Liver (tissue), 9 donors: ENCODE measurements around the gene KRTAP12-1. TPM values are rescaled to one million over a fixed set of nuclear protein-coding genes. Genes with fewer than 3 reads are reported as not detected.

Experiments used
- DNase-seq: peaks from one replicate; pipeline ENCODE4 v3.0.0-alpha.2; 2017; ENCODE audit warnings: low spot score
- H3K27ac ChIP-seq, 2 donors: one replicate each; pipeline ENCODE4 v1.7.0; 2013; ENCODE audit warnings: inconsistent platforms in 2 of 2, low read length in 2 of 2, control low read depth in 1 of 2, low read depth in 1 of 2, mild to moderate bottlenecking in 1 of 2
- H3K27me3 ChIP-seq, 4 donors: one replicate each; pipeline versions ENCODE4 v1.6.1 to v1.7.0; 2013; ENCODE audit warnings: low read length in 3 of 4, inconsistent platforms in 1 of 4, mild to moderate bottlenecking in 1 of 4, moderate library complexity in 1 of 4; ENCODE audit not compliant: control insufficient read depth in 4 of 4, insufficient read depth in 4 of 4
- H3K36me3 ChIP-seq, 4 donors: one replicate each; pipeline versions ENCODE4 v1.6.1 to v1.7.0; 2013; ENCODE audit warnings: low read length in 3 of 4, mild to moderate bottlenecking in 3 of 4, low read depth in 1 of 4, moderate library complexity in 1 of 4; ENCODE audit not compliant: control insufficient read depth in 4 of 4, insufficient read depth in 3 of 4
- H3K4me1 ChIP-seq, 4 donors: one replicate each; pipeline versions ENCODE4 v1.6.1 to v1.7.0; 2013; ENCODE audit warnings: low read length in 3 of 4, mild to moderate bottlenecking in 3 of 4, moderate library complexity in 1 of 4; ENCODE audit not compliant: control insufficient read depth in 4 of 4, insufficient read depth in 4 of 4
- H3K4me3 ChIP-seq, 3 donors: one replicate each; pipeline versions ENCODE4 v1.6.1 to v1.7.0; 2013; ENCODE audit warnings: low read length in 3 of 3, control low read depth in 1 of 3, low read depth in 1 of 3, mild to moderate bottlenecking in 1 of 3
- H3K9ac ChIP-seq, 2 donors: one replicate each; pipeline ENCODE4 v1.7.0; 2013; ENCODE audit warnings: low read length in 2 of 2, mild to moderate bottlenecking in 2 of 2, moderate library complexity in 2 of 2, control low read depth in 1 of 2, low read depth in 1 of 2
- H3K9me3 ChIP-seq, 4 donors: one replicate each; pipeline versions ENCODE4 v1.6.1 to v1.7.0; 2013; ENCODE audit warnings: low read length in 3 of 4; ENCODE audit not compliant: control insufficient read depth in 4 of 4
- EGR1 ChIP-seq, 2 donors: IDR thresholded peaks; 2 replicates each; pipeline ENCODE4 v1.6.1; 2016 to 2018; ENCODE audit warnings: antibody characterized with exemption in 2 of 2, low read depth in 2 of 2
- FOXA1 ChIP-seq: IDR thresholded peaks from 2 replicates; pipeline ENCODE4 v1.6.1; 2016; ENCODE audit warnings: antibody characterized with exemption
- FOXA2 ChIP-seq: IDR thresholded peaks from 2 replicates; pipeline ENCODE4 v1.6.1; 2016; ENCODE audit warnings: antibody characterized with exemption
- GABPA ChIP-seq, 2 donors: IDR thresholded peaks in 1 of 2; conservative IDR thresholded peaks in 1 of 2; 2 replicates each; pipeline ENCODE4 v1.6.1; 2016; ENCODE audit warnings: antibody characterized with exemption in 2 of 2, mild to moderate bottlenecking in 1 of 2, moderate library complexity in 1 of 2
- HNF4A ChIP-seq, 2 donors: conservative IDR thresholded peaks; 2 replicates each; pipeline ENCODE4 v1.6.1; 2016; ENCODE audit warnings: antibody characterized with exemption in 2 of 2, mild to moderate bottlenecking in 2 of 2
- HNF4G ChIP-seq: IDR thresholded peaks from 2 replicates; pipeline ENCODE4 v1.6.1; 2016; ENCODE audit warnings: antibody characterized with exemption
- JUND ChIP-seq, 2 donors: IDR thresholded peaks; 2 replicates each; pipeline ENCODE4 v1.6.1; 2016; ENCODE audit warnings: antibody characterized with exemption in 2 of 2
- NR2F2 ChIP-seq: IDR thresholded peaks from 2 replicates; pipeline ENCODE4 v1.6.1; 2016; ENCODE audit warnings: antibody characterized with exemption
- RAD21 ChIP-seq, 2 donors: IDR thresholded peaks; 2 replicates each; pipeline ENCODE4 v1.6.1; 2016; ENCODE audit warnings: antibody characterized with exemption in 2 of 2, mild to moderate bottlenecking in 2 of 2
- RXRA ChIP-seq, 2 donors: IDR thresholded peaks; 2 replicates each; pipeline ENCODE4 v1.6.1; 2017 to 2018; ENCODE audit warnings: antibody characterized with exemption in 2 of 2, mild to moderate bottlenecking in 1 of 2
- TAF1 ChIP-seq: conservative IDR thresholded peaks from 2 replicates; pipeline ENCODE4 v1.6.1; 2016; ENCODE audit warnings: antibody characterized with exemption, mild to moderate bottlenecking
- YY1 ChIP-seq: IDR thresholded peaks from 2 replicates; pipeline ENCODE4 v1.6.1; 2016; ENCODE audit warnings: antibody characterized with exemption, mild to moderate bottlenecking
- WGBS: extraction: QIAGEN DNeasy Blood & Tissue Kit; methylation state at CpG from one replicate; pipeline ENCODE4 v1.1.7; 2013; 5-methylcytosine and 5-hydroxymethylcytosine counted together
- polyA plus RNA-seq, 2 donors: library from polyadenylated mRNA; stranded (reverse) in 1 of 2; unstranded in 1 of 2; fragments of 200-250 nt in 1 of 2; fragments of >200 nt in 1 of 2; fragmentation: Nextera tagmentation in 1 of 2; extraction: Ambion mirVana in 1 of 2; gene quantifications; one replicate each; pipeline versions ENCODE4 v1.2.1 to v1.2.3, GENCODE V29; 2013 to 2015
- total RNA-seq, 2 donors: library from RNA; depleted of rRNA; stranded (reverse); fragments of >200 nt; gene quantifications; one replicate each; pipeline ENCODE4 v1.2.3, GENCODE V29; 2014
- TF ChIP-seq, protein P1 (sequence below): IDR thresholded peaks from 2 replicates; pipeline ENCODE4 v1.6.1; 2016; ENCODE audit warnings: antibody characterized with exemption
- TF ChIP-seq, protein P2 (sequence below): IDR thresholded peaks from 2 replicates; pipeline ENCODE4 v1.6.1; 2016; ENCODE audit warnings: antibody characterized with exemption
- TF ChIP-seq, protein P3 (sequence below): IDR thresholded peaks from 2 replicates; pipeline ENCODE4 v1.6.1; 2016; ENCODE audit warnings: antibody characterized with exemption, mild to moderate bottlenecking
- TF ChIP-seq, protein P4 (sequence below): fragments of 150-350 bp; IDR thresholded peaks from 2 replicates; pipeline ENCODE4 v1.5.1; 2017; ENCODE audit warnings: improper control_type of control experiment, low read depth, low read length; ENCODE audit not compliant: missing input control
- TF ChIP-seq, protein P5 (sequence below): IDR thresholded peaks from 2 replicates; pipeline ENCODE4 v1.6.1; 2016; ENCODE audit warnings: antibody characterized with exemption
- donor health status: healthy.
- donor health status: healthy.
- donor health status: healthy.
- donor health status: healthy.
- donor health status: healthy.

Gene KRTAP12-1
- total and polyA plus RNA-seq, 4 donors = not detected

DNA sequence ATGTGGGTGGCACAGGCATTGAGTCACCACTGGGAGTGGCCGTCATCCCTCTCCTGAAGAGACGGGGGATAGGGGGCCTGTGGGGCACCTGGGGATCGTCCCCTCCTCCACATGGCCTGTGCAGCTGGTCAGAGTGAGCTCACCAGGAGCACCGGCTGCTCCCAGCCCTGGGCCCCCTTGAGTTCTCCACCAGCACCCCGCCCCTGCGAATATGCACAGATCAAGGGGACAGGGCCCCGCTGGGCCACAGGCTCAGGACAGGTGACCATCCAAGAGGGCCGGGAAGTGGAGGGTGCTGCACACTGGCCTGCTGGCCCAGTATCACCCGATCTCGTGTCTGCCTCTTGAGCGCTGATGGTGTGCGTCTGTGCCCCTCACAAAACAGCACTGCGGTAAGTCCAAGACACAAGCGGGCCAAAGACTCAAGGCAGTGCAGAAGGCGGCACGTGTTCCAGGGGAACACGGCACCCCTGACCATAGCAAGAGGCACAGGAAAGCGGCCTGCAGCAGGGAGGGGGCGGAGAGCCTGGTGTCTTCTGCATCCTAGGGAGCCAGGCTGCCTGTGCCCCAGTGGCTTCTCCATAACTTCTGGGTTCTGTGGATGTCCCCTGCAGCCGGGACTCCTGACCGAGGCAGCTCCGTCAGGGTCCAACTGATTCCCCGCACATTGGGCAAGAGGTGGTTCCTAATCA is 47.5 kb upstream of the KRTAP12-1 start:
- WGBS = 89% methylated on average over 23 of the region's 23 CpGs
- DNase-seq = no peak
- no peaks in the 10 kb centered on the region for H3K4me1 ChIP-seq
- H3K27ac ChIP-seq = no peak overlapping the region
- no peaks in the 10 kb centered on the region for H3K36me3 ChIP-seq
- H3K9ac ChIP-seq = no peak overlapping the region
- H3K27me3 ChIP-seq = peaks cover 0 to 4% (median 1%) of the 10 kb centered on the region in 4 donors
- no peak overlapping the region for H3K4me3 ChIP-seq
- TF ChIP-seq, protein P1, sequence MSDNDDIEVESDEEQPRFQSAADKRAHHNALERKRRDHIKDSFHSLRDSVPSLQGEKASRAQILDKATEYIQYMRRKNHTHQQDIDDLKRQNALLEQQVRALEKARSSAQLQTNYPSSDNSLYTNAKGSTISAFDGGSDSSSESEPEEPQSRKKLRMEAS = no peak
- TF ChIP-seq EGR1 (IDR thresholded peaks at IDR 0.05; ENCODE audit: low read depth in 2 of 2) (no peak), RAD21 (IDR thresholded peaks at IDR 0.05) (no peak), HNF4G (no peak), RXRA (IDR thresholded peaks at IDR 0.05) (no peak), GABPA (IDR thresholded peaks at IDR 0.05 in 1 of 2, conservative IDR thresholded peaks at IDR 0.05 in 1 of 2) (no peak), YY1 (no peak), FOXA2 (no peak), JUND (IDR thresholded peaks at IDR 0.05) (no peak), FOXA1 (no peak), NR2F2 (no peak), HNF4A (conservative IDR thresholded peaks at IDR 0.05) (no peak), TAF1 (no peak)
- TF ChIP-seq, protein P2, sequence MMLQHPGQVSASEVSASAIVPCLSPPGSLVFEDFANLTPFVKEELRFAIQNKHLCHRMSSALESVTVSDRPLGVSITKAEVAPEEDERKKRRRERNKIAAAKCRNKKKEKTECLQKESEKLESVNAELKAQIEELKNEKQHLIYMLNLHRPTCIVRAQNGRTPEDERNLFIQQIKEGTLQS = no peak
- TF ChIP-seq, protein P3, sequence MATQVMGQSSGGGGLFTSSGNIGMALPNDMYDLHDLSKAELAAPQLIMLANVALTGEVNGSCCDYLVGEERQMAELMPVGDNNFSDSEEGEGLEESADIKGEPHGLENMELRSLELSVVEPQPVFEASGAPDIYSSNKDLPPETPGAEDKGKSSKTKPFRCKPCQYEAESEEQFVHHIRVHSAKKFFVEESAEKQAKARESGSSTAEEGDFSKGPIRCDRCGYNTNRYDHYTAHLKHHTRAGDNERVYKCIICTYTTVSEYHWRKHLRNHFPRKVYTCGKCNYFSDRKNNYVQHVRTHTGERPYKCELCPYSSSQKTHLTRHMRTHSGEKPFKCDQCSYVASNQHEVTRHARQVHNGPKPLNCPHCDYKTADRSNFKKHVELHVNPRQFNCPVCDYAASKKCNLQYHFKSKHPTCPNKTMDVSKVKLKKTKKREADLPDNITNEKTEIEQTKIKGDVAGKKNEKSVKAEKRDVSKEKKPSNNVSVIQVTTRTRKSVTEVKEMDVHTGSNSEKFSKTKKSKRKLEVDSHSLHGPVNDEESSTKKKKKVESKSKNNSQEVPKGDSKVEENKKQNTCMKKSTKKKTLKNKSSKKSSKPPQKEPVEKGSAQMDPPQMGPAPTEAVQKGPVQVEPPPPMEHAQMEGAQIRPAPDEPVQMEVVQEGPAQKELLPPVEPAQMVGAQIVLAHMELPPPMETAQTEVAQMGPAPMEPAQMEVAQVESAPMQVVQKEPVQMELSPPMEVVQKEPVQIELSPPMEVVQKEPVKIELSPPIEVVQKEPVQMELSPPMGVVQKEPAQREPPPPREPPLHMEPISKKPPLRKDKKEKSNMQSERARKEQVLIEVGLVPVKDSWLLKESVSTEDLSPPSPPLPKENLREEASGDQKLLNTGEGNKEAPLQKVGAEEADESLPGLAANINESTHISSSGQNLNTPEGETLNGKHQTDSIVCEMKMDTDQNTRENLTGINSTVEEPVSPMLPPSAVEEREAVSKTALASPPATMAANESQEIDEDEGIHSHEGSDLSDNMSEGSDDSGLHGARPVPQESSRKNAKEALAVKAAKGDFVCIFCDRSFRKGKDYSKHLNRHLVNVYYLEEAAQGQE = no peak
- TF ChIP-seq, protein P4, sequence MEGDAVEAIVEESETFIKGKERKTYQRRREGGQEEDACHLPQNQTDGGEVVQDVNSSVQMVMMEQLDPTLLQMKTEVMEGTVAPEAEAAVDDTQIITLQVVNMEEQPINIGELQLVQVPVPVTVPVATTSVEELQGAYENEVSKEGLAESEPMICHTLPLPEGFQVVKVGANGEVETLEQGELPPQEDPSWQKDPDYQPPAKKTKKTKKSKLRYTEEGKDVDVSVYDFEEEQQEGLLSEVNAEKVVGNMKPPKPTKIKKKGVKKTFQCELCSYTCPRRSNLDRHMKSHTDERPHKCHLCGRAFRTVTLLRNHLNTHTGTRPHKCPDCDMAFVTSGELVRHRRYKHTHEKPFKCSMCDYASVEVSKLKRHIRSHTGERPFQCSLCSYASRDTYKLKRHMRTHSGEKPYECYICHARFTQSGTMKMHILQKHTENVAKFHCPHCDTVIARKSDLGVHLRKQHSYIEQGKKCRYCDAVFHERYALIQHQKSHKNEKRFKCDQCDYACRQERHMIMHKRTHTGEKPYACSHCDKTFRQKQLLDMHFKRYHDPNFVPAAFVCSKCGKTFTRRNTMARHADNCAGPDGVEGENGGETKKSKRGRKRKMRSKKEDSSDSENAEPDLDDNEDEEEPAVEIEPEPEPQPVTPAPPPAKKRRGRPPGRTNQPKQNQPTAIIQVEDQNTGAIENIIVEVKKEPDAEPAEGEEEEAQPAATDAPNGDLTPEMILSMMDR = no peak
- TF ChIP-seq, protein P5, sequence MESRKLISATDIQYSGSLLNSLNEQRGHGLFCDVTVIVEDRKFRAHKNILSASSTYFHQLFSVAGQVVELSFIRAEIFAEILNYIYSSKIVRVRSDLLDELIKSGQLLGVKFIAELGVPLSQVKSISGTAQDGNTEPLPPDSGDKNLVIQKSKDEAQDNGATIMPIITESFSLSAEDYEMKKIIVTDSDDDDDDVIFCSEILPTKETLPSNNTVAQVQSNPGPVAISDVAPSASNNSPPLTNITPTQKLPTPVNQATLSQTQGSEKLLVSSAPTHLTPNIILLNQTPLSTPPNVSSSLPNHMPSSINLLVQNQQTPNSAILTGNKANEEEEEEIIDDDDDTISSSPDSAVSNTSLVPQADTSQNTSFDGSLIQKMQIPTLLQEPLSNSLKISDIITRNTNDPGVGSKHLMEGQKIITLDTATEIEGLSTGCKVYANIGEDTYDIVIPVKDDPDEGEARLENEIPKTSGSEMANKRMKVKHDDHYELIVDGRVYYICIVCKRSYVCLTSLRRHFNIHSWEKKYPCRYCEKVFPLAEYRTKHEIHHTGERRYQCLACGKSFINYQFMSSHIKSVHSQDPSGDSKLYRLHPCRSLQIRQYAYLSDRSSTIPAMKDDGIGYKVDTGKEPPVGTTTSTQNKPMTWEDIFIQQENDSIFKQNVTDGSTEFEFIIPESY = no peak
- no peaks in the 10 kb centered on the region for H3K9me3 ChIP-seq
